Stimulated activated CD8-positive, alpha-beta memory T cell treated with anti-CD3 and anti-CD28 coated beads, Interleukin-4, amount 100 ng/mL, for 48 hours (primary cell): ENCODE results near the gene ERC2.

Source experiments
- DNase-seq: peaks from one replicate; pipeline ENCODE4 v3.0.0-alpha.2; 2020

The ERC2 gene

GRCh38 chr3:55477306-55478303, 990.7 kb downstream of the ERC2 start:
- no peak for DNase-seq

DNA sequence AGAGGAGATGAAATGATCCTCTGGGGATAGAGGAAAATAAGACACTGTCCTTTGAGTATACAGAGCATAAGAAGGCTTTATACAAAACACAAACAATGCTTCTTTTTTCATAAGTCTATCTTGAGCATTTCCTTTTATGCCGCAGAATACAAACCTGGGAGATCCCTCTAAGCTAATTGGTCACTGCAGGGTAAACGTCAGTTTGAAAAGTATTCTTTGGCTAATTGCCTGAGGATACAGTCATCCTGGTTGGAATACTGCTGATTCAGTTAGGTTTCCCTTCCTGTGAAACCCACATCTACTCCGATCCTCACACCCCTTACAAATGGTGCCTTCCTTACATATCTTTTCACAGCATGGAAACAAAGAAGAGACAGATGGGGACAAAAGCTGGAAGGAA, 991.8 kb downstream of the ERC2 start:
- DNase-seq = no peak

DNA sequence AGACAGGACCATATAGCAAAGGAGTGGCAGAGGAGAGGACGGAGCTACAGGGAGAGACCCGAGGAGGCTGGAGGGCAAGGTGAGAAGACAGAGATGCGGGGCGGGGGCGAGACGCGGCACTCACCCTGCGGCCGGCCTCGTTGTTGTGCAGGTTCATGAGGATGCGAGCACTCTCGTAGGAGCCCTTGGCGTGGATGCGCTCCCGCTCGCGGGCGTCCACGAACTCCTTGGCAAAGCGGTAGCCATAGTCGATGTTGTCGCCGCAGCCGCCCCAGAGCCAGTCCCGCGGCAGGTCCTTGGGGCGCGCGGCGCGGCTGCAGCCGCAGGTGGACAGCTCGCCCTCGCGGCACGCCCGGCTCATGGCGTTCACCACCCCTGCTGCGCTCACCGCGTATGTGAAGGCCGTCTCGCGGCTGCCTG, 994.0 kb downstream of the ERC2 start:
- no peak for DNase-seq

- no peak for DNase-seq
Observed at GRCh38 chr3:55473788-55474187, 994.5 kb downstream of the ERC2 start.

- DNase-seq = no peak
Observed at GRCh38 chr3:55471522-55472280, 996.6 kb downstream of the ERC2 start.

- DNase-seq = no peak
Observed at GRCh38 chr3:55471084-55471483, 997.2 kb downstream of the ERC2 start.

DNA sequence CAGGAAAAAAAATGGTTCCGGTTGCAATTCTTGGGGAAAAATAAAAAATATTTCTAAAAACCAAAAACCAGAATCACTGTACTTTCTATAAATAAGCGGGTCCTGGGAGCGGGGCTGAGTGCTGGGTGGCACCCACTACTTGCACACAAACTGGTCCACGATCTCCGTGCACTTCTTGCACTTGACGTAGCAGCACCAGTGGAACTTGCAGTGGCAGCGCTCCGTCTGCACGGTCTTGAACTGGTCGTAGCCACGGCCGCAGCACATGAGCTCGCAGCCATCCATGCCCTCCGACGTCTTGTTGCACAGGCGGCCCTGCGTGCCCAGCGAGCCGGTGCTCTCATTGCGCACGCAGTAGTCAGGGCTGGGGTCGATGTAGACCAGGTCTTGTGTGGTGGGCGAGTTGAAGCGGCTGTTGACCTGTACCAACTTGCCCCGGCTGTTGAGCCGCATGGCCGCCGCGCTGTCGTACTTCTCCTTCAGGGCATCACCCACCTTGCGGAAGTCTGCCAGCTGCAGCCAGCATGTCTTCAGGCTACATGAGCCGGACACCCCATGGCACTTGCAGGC, 998.2 kb downstream of the ERC2 start:
- DNase-seq = no peak

GRCh38 chr3:55468251-55468650, 1000.0 kb downstream of the ERC2 start:
- DNase-seq = no peak

GRCh38 chr3:55467099-55467498, 1001.2 kb downstream of the ERC2 start:
- DNase-seq = no peak

- no peak for DNase-seq
Observed at GRCh38 chr3:55466526-55466925, 1001.7 kb downstream of the ERC2 start.

GRCh38 chr3:55461896-55462295, 1006.4 kb downstream of the ERC2 start:
- DNase-seq = no peak

DNA sequence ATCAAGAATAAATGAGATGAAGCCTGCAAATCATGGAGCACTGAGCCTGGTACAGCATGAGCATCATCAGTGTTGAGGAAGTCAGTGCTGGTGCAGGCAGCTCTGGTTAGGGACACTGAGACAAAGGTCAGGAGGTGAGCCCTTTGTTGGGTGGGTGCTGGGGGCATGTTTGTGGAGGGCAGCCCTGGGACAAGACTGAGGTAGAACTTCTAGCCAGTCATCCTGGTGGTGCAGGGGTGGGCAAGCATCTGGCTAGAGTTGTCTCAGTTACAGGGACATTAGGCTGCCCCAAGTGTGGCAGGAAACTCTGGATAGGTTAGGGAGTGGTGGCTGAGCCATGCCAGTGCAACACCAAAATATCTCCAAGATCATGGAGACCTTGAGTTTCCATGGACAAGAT, 1008.4 kb downstream of the ERC2 start:
- no peak for DNase-seq
